Measurements from ENCODE around the gene WNT4. TPM values are rescaled to one million over a fixed set of nuclear protein-coding genes. Genes with fewer than 3 reads are reported as not detected.

Gene WNT4
- total and polyA plus RNA-seq, 2 of the 8 experiments (the other 6 are each of a cell fraction or from before 2014, with no cell fraction given), result 1.3 to 6.6 TPM

DNA sequence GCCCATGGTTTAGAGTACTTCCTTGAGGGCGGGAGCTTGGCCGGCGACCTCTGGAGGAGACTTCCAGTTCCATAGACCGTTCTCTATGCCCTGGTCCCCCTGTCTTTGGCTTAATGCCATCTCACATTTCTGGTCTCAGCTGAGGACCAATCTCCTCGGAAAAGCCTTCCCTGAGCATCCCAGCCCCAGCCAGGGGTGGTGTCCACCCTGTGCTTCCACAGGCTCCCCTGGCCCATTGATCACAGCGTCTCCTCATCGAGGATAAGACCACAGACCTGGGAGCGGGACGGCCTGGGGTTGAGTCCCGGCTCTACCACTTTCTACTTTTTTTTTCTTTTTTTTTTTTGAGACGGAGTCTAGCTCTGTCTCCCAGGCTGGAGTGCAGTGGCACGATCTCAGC lies 14.5 kb downstream of the WNT4 start:
- Histone ChIP-seq H3K36me3 (ENCODE audit: control insufficient read depth in 2 of 4, insufficient read depth in 4 of 4, low read length in 3 of 4) (no peaks in the 10 kb centered on the region; a peak in 1 of 8 replicates), H2BK120ac (replicated peaks; ENCODE audit: low read depth, low read length) (no peak overlapping the region), H4K8ac (ENCODE audit: extremely low read depth, insufficient read depth, low read length) (no peak overlapping the region), H4K20me1 (replicated peaks in 1 of 2; ENCODE audit: control insufficient read depth in 1 of 2, insufficient read depth in 2 of 2, low read length in 2 of 2) (peaks cover 0 to 2% of the 10 kb centered on the region in 2 experiments), H3K9me3 (ENCODE audit: insufficient read depth in 2 of 2, low read depth in 1 of 2, low read length in 1 of 2) (no peaks in the 10 kb centered on the region), H3K4me2 (ENCODE audit: insufficient read depth in 1 of 2, low read depth in 2 of 2, low read length in 2 of 2) (no peak overlapping the region), H3K4me1 (replicated peaks in 1 of 4; ENCODE audit: control insufficient read depth in 3 of 4, insufficient read depth in 4 of 4, low read length in 3 of 4) (peaks cover 0 to 5% (median 3%) of the 10 kb centered on the region in 4 experiments; a peak in 5 of 7 replicates), H3K56ac (replicated peaks; ENCODE audit: insufficient read length, low read depth, low read length) (no peak overlapping the region), H2AK5ac (ENCODE audit: low read depth, low read length) (no peak overlapping the region), H3K14ac (ENCODE audit: insufficient read length) (no peak overlapping the region), H3K79me1 (ENCODE audit: low read depth, low read length) (no peaks in the 10 kb centered on the region), H2BK20ac (ENCODE audit: low read length) (no peak overlapping the region), H2BK5ac (ENCODE audit: low read depth, low read length) (no peak overlapping the region), H3K9ac (replicated peaks in 1 of 4; ENCODE audit: extremely low read depth in 1 of 4, low read depth in 3 of 4, low read length in 3 of 4) (no peak overlapping the region), H3K27ac (ENCODE audit: low read depth, low read length) (no peak overlapping the region), H3K4ac (replicated peaks; ENCODE audit: insufficient read length, low read depth, low read length) (no peak overlapping the region), H3K18ac (ENCODE audit: extremely low read depth, low read length) (no peak overlapping the region), H3K23me2 (ENCODE audit: low read depth, low read length) (no peaks in the 10 kb centered on the region), H3K4me3 (ENCODE audit: extremely low read depth in 1 of 4, insufficient read depth in 2 of 4, low read depth in 3 of 4, low read length in 4 of 4) (no peak overlapping the region), H2BK12ac (ENCODE audit: low read depth, low read length) (no peak overlapping the region), H2AFZ (ENCODE audit: low read length) (no peak overlapping the region), H4K91ac (replicated peaks; ENCODE audit: insufficient read length, low read length) (no peak overlapping the region), H3K79me2 (ENCODE audit: control insufficient read depth in 1 of 2, insufficient read depth in 2 of 2, low read length in 2 of 2) (no peaks in the 10 kb centered on the region), H3K23ac (ENCODE audit: insufficient read length) (no peak overlapping the region), H2BK15ac (ENCODE audit: low read length) (no peak overlapping the region), H3K27me3 (replicated peaks in 1 of 4; ENCODE audit: control insufficient read depth in 3 of 4, extremely low read depth in 1 of 4, insufficient read depth in 3 of 4, low read length in 3 of 4) (no peaks in the 10 kb centered on the region), H4K5ac (ENCODE audit: insufficient read length, low read depth, low read length) (no peak overlapping the region)
- ChIA-PET POLR2A (ENCODE audit: partially characterized antibody) (interaction anchor here (1.5 to 1.8 kb wide), 2 partner anchors 8 to 11 kb away, joined by 3 to 5 read pairs; no protein-coding TSS in a partner anchor), CTCF (ENCODE audit: partially characterized antibody) (interaction anchor here (0.6 to 2.8 kb wide), 7 partner anchors 13 to 288 kb away, joined by 3 to 8 read pairs (median 4); no protein-coding TSS in a partner anchor)
- FAIRE-seq (no peak), DNase-seq (ENCODE audit: low read depth in 1 of 2, low spot score in 2 of 2) (no peak)
- 80% methylated on average over 9 of the region's 12 CpGs; no CpG with 5 or more reads in 1 of the 2 experiments for WGBS, 2 experiments (ENCODE audit: extremely low coverage in 1 of 2, insufficient coverage in 1 of 2, insufficient read length in 1 of 2, insufficient replicate concordance in 2 of 2, low coverage in 1 of 2, low lambda C conversion rate in 2 of 2, missing lambda C conversion rate in 1 of 2)
- TF ChIP-seq SIN3A (conservative IDR thresholded peaks at IDR 0.05 in 1 of 2, IDR thresholded peaks at IDR 0.05 in 1 of 2; ENCODE audit: low read depth in 1 of 2, low read length in 2 of 2) (no peak), SIRT6 (IDR thresholded peaks at IDR 0.05; ENCODE audit: low read length) (no peak), GTF2F1 (IDR thresholded peaks at IDR 0.05; ENCODE audit: borderline replicate concordance, low read depth, low read length) (no peak), RFX5 (IDR thresholded peaks at IDR 0.05; ENCODE audit: borderline replicate concordance, low read depth, low read length) (no peak), YY1 (IDR thresholded peaks at IDR 0.05; ENCODE audit: low read depth, low read length) (no peak), CHD2 (IDR thresholded peaks at IDR 0.05; ENCODE audit: low read length) (no peak), RXRA (IDR thresholded peaks at IDR 0.05; ENCODE audit: insufficient read depth, low read depth, low read length) (no peak), HDAC6 (IDR thresholded peaks at IDR 0.05; ENCODE audit: low read depth, low read length) (no peak), HDAC2 (IDR thresholded peaks at IDR 0.05; ENCODE audit: borderline replicate concordance in 1 of 2, low read depth in 2 of 2, low read length in 2 of 2) (no peak), EGR1 (IDR thresholded peaks at IDR 0.05; ENCODE audit: borderline replicate concordance, low read depth, low read length) (no peak), MAFK (IDR thresholded peaks at IDR 0.05; ENCODE audit: low read depth, low read length) (no peak), RNF2 (IDR thresholded peaks at IDR 0.05; ENCODE audit: borderline replicate concordance, low read depth, low read length, missing control alignments, poor library complexity, severe bottlenecking) (no peak)
- TF ChIP-seq, protein P1, sequence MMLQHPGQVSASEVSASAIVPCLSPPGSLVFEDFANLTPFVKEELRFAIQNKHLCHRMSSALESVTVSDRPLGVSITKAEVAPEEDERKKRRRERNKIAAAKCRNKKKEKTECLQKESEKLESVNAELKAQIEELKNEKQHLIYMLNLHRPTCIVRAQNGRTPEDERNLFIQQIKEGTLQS (IDR thresholded peaks at IDR 0.05; ENCODE audit: insufficient read depth, low read depth, low read length), result no peak
